ENCODE data around the gene AKAP1.

GRCh38 chr17:57106107-57106835 lies 21.2 kb downstream of the AKAP1 start:
- TF ChIP-seq CTCF (IDR thresholded peaks at IDR 0.05) = no peak
- TF ChIP-seq POLR2AphosphoS5 (IDR thresholded peaks at IDR 0.05) = no peak
- no peak for TF ChIP-seq POLR2A (IDR thresholded peaks at IDR 0.05)

All from upper lobe of left lung (tissue), 4 donors.